Natural killer cell (primary cell): ENCODE data around the gene ATN1. TPM values are rescaled to one million over a fixed set of nuclear protein-coding genes. Genes with fewer than 3 reads are reported as not detected.
A peak's percentile ranks its signal among the peaks of the same experiment; 100 is the strongest.
"Not testable (repeated sequence)": the region's sequence is repeated elsewhere in the genome, so short reads cannot be mapped to it uniquely, and the experiment has no call there.

Source experiments
- ATAC-seq, 3 donors: fragments of 150-1000 bp in 2 of 3; fragments of 200-7000 bp in 1 of 3; cut with Tn5 transposase; 1 replicate in 1 of 3; 2 replicates in 2 of 3; pipeline ENCODE4 v1.10.0; 2021; ENCODE audit warnings: mild to moderate bottlenecking in 2 of 3, moderate library complexity in 2 of 3
- DNase-seq, 2 donors: peaks; one replicate each; pipeline versions ENCODE4 v3.0.0 to v3.0.0-alpha.2; 2013 to 2021; ENCODE audit warnings: mixed read lengths in 1 of 2
- H3K27ac ChIP-seq: one replicate; pipeline ENCODE4 v1.5.1; 2013; ENCODE audit warnings: mild to moderate bottlenecking, low read length
- H3K27me3 ChIP-seq: one replicate; pipeline ENCODE4 v1.6.1; 2013; ENCODE audit warnings: low read length; ENCODE audit not compliant: control insufficient read depth, insufficient read depth
- H3K36me3 ChIP-seq: one replicate; pipeline ENCODE4 v1.6.1; 2013; ENCODE audit warnings: low read length; ENCODE audit not compliant: control insufficient read depth, insufficient read depth
- H3K4me1 ChIP-seq: one replicate; pipeline ENCODE4 v1.6.1; 2013; ENCODE audit warnings: low read length; ENCODE audit not compliant: control insufficient read depth, insufficient read depth
- H3K4me3 ChIP-seq: one replicate; pipeline ENCODE4 v1.5.1; 2013; ENCODE audit warnings: low read length
- H3K9me3 ChIP-seq: one replicate; pipeline ENCODE4 v1.6.1; 2013; ENCODE audit warnings: low read length; ENCODE audit not compliant: control insufficient read depth, insufficient read depth
- H3K27ac Mint-ChIP-seq, 2 donors: one replicate each; pipeline ENCODE4 v1.8.0; 2022; ENCODE audit warnings: mild to moderate bottlenecking in 2 of 2, mixed read lengths in 2 of 2, moderate library complexity in 1 of 2
- H3K27me3 Mint-ChIP-seq, 2 donors: one replicate each; pipeline ENCODE4 v1.8.0; 2022; ENCODE audit warnings: low read depth in 2 of 2, mixed read lengths in 2 of 2
- H3K36me3 Mint-ChIP-seq: one replicate; pipeline ENCODE4 v1.8.0; 2022; ENCODE audit warnings: mixed read lengths
- H3K4me1 Mint-ChIP-seq, 2 donors: one replicate each; pipeline ENCODE4 v1.8.0; 2022; ENCODE audit warnings: mixed read lengths in 2 of 2
- H3K4me3 Mint-ChIP-seq: one replicate; pipeline ENCODE4 v1.8.0; 2022; ENCODE audit warnings: mild to moderate bottlenecking, moderate library complexity, mixed read lengths
- H3K9me3 Mint-ChIP-seq, 2 donors: one replicate each; pipeline ENCODE4 v1.8.0; 2022; ENCODE audit warnings: mixed read lengths in 2 of 2
- CTCF ChIP-seq: fragments of 200-600 bp; IDR thresholded peaks from one replicate; pipeline ENCODE4 v1.8.0; 2022; ENCODE audit warnings: antibody characterized with exemption
- WGBS: methylation state at CpG from one replicate; pipeline ENCODE4 v1.1.7; 2013; ENCODE audit warnings: missing lambda C conversion rate; ENCODE audit not compliant: insufficient coverage; 5-methylcytosine and 5-hydroxymethylcytosine counted together
- intact Hi-C: fragments of 100-400 bp; cut with micrococcal nuclease; formaldehyde crosslinking; loops from one replicate; pipeline ENCODE4 v1.14.2; 2022
- total RNA-seq, 4 donors: library from RNA; stranded (reverse); fragments of 120-200 nt in 1 of 4; gene quantifications; one replicate each; pipeline versions ENCODE4 v1.2.3 to v1.2.4, GENCODE V29; 2013 to 2022

ATN1 gene
- 10 to 100 TPM; 29.3 to 34.0 (median 31.9) TPM for total RNA-seq
- 4.3 TPM for total RNA-seq (2013)

- Mint-ChIP-seq H3K4me1 (peaks cover 38 to 43% of the 10 kb centered on the region in 2 donors), H3K27ac (peak within 1 kb of the TSS; percentile 88 to 90), H3K27me3 (no peaks in the 10 kb centered on the region), H3K4me3 (peak within 1 kb of the TSS; percentile 92), H3K9me3 (no peaks in the 10 kb centered on the region), H3K36me3 (no peaks in the 10 kb centered on the region)
- no peak for TF ChIP-seq CTCF
- intact Hi-C loops: no loop called here
- DNase-seq: peak; percentile 47 to 65
- Histone ChIP-seq H3K4me1 (peaks cover 38% of the 10 kb centered on the region), H3K9me3 (no peaks in the 10 kb centered on the region), H3K27me3 (no peaks in the 10 kb centered on the region), H3K4me3 (peak within 1 kb of the TSS; percentile 47), H3K36me3 (no peaks in the 10 kb centered on the region), H3K27ac (peak within 1 kb of the TSS; percentile 65)
- under 1% methylated on average over 66 of the region's 66 CpGs for WGBS
- peak; percentile 38 to 53 (median 52) for ATAC-seq
Measured at GRCh38 chr12:6927379-6928021, at the start of gene ATN1. Gene ATN1 (plus strand): TSS chr12:6927959. CDS start chr12:6934002, 6,043 bp downstream.

- intact Hi-C loops, H3K9me3 Mint-ChIP-seq, H3K36me3 ChIP-seq, H3K27ac Mint-ChIP-seq, H3K27me3 Mint-ChIP-seq, H3K27ac ChIP-seq, H3K9me3 ChIP-seq, DNase-seq, H3K4me1 ChIP-seq, H3K4me1 Mint-ChIP-seq, H3K4me3 ChIP-seq, H3K4me3 Mint-ChIP-seq, ATAC-seq, H3K27me3 ChIP-seq, H3K36me3 Mint-ChIP-seq: not testable (repeated sequence)
- 95% methylated on average over 11 of the region's 11 CpGs for WGBS
Measured at GRCh38 chr12:6879824-6880223, 47.9 kb upstream of the ATN1 start.

- H3K4me3 Mint-ChIP-seq: no peak overlapping the region
- intact Hi-C loops: no loop called here
- Histone ChIP-seq H3K27me3 (no peaks in the 10 kb centered on the region), H3K4me3 (no peak overlapping the region), H3K4me1 (no peaks in the 10 kb centered on the region), H3K27ac (no peak overlapping the region), H3K9me3 (no peaks in the 10 kb centered on the region), H3K36me3 (peaks cover 2% of the 10 kb centered on the region)
- 98% methylated on average over 5 of the region's 5 CpGs for WGBS
- ATAC-seq (no peak), DNase-seq (no peak)
- H3K9me3 Mint-ChIP-seq: no peaks in the 10 kb centered on the region
- no peaks in the 10 kb centered on the region for H3K4me1 Mint-ChIP-seq
- no peaks in the 10 kb centered on the region for H3K27me3 Mint-ChIP-seq
- H3K36me3 Mint-ChIP-seq: no peaks in the 10 kb centered on the region
- no peak overlapping the region for H3K27ac Mint-ChIP-seq
- TF ChIP-seq CTCF: no peak
Measured at GRCh38 chr12:6883252-6883651, 44.5 kb upstream of the ATN1 start.

GRCh38 chr12:6883683-6884082, 44.1 kb upstream of the ATN1 start:
- intact Hi-C loops: no loop called here
- Mint-ChIP-seq H3K9me3 (no peaks in the 10 kb centered on the region), H3K4me1 (no peaks in the 10 kb centered on the region), H3K36me3 (no peaks in the 10 kb centered on the region), H3K4me3 (no peak overlapping the region), H3K27ac (no peak overlapping the region), H3K27me3 (no peaks in the 10 kb centered on the region)
- no peak for ATAC-seq
- H3K36me3 ChIP-seq: peaks cover 2% of the 10 kb centered on the region
- H3K27ac ChIP-seq: no peak overlapping the region
- H3K27me3 ChIP-seq: no peaks in the 10 kb centered on the region
- DNase-seq: no peak
- no peaks in the 10 kb centered on the region for H3K4me1 ChIP-seq
- no peaks in the 10 kb centered on the region for H3K9me3 ChIP-seq
- WGBS: 97% methylated on average over 11 of the region's 11 CpGs
- no peak overlapping the region for H3K4me3 ChIP-seq
- no peak for TF ChIP-seq CTCF
